Activated T-cell treated with anti-CD3 and anti-CD28 coated beads, Interleukin-2, amount 50 U/mL, for 48 hours (primary cell): ENCODE results near the gene MTHFD2L.

Experiments used
- DNase-seq, 2 experiments: peaks; one replicate each; pipeline ENCODE4 v3.0.0-alpha.2; 2020

Gene MTHFD2L

DNA sequence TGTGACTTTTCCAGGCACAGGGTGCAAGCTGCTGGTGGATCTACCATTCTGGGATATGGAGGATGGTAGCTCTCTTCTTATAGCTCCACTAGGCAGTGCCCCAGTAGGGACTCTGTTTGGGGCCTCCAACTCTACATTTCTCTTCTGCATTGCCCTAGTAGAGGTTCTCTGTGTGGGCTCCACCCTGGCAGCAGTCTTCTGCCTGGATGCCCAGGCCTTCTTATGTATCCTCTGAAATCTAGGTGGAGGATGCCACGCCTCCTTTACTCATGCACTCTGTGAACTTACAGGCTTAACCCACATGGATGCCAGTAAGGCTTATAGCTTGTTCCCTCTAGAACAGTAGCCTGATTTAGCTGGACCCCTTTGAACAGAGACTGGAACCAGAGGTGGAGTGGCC lies 186.1 kb downstream of the MTHFD2L start:
- DNase-seq: no peak
